Gastrocnemius medialis (tissue), 4 donors: ENCODE results near the gene DBP.
"Not testable (repeated sequence)": the region's sequence is repeated elsewhere in the genome, so short reads cannot be mapped to it uniquely, and the experiment has no call there.

Source experiments
- CTCF ChIP-seq, 5 experiments: fragments of 450-650 bp in 3 of 5; fragments of 200-600 bp in 2 of 5; sonication (generic) in 2 of 5; IDR thresholded peaks in 4 of 5; conservative IDR thresholded peaks in 1 of 5; 1 replicate in 4 of 5; 2 replicates in 1 of 5; pipeline ENCODE4 v1.5.1; 2016 to 2019; ENCODE audit warnings: antibody characterized with exemption in 5 of 5, mild to moderate bottlenecking in 3 of 5, moderate library complexity in 3 of 5
- POLR2A ChIP-seq, 2 donors: fragments of 450-650 bp; IDR thresholded peaks; one replicate each; pipeline ENCODE4 v1.6.1; 2017; ENCODE audit warnings: antibody characterized with exemption in 2 of 2, mild to moderate bottlenecking in 2 of 2, moderate library complexity in 2 of 2

- TF ChIP-seq CTCF (IDR thresholded peaks at IDR 0.05 in 4 of 5, conservative IDR thresholded peaks at IDR 0.05 in 1 of 5); POLR2A (IDR thresholded peaks at IDR 0.05): not testable (repeated sequence)
Measured at GRCh38 chr19:48680006-48680405, 42.8 kb upstream of the DBP start.
